HepG2 (cell line): ENCODE measurements around the gene TOPORS. TPM values are rescaled to one million over a fixed set of nuclear protein-coding genes. Genes with fewer than 3 reads are reported as not detected.

Experiments used
- GTF2F1 ChIP-seq: fragments of 150-350 bp; IDR thresholded peaks from 2 replicates; pipeline ENCODE4 v1.6.1; 2014; ENCODE audit warnings: low read length
- HDAC2 ChIP-seq: sonication (generic); formaldehyde crosslinking; IDR thresholded peaks from 2 replicates; pipeline ENCODE4 v1.4.0; 2020; ENCODE audit warnings: missing genetic modification reagents
- HNF4A ChIP-seq: sonication (generic); formaldehyde crosslinking; IDR thresholded peaks from 2 replicates; pipeline ENCODE4 v1.4.0; 2020; ENCODE audit warnings: missing genetic modification reagents
- IKZF4 ChIP-seq: sonication (generic); formaldehyde crosslinking; IDR thresholded peaks from 2 replicates; pipeline ENCODE4 v1.5.1; 2020; ENCODE audit warnings: borderline replicate concordance, mild to moderate bottlenecking, low read depth, missing genetic modification reagents; ENCODE audit errors: not compliant biosample characterization
- KAT8 ChIP-seq: IDR thresholded peaks from 2 replicates; pipeline ENCODE4 v1.6.1; 2016; ENCODE audit warnings: missing genetic modification reagents, missing compliant biosample characterization
- POLR2AphosphoS2 ChIP-seq: IDR thresholded peaks from 2 replicates; pipeline ENCODE4 v1.6.1; 2011; ENCODE audit warnings: low read depth, low read length, improper control_type of control experiment
- POLR2G ChIP-seq: fragments of 200-400 bp; formaldehyde crosslinking; IDR thresholded peaks from 2 replicates; pipeline ENCODE4 v1.6.1; 2018; ENCODE audit warnings: mild to moderate bottlenecking, low read depth, low read length, moderate library complexity
- TBX2 ChIP-seq: sonication (generic); formaldehyde crosslinking; IDR thresholded peaks from 2 replicates; pipeline ENCODE4 v1.5.0; 2020; ENCODE audit warnings: missing genetic modification reagents, mild to moderate bottlenecking, borderline replicate concordance
- ZNF251 ChIP-seq: sonication (generic); formaldehyde crosslinking; IDR thresholded peaks from 2 replicates; pipeline ENCODE4 v1.9.0; 2021; ENCODE audit warnings: mild to moderate bottlenecking, missing genetic modification reagents
- ZNF326 ChIP-seq: sonication (generic); formaldehyde crosslinking; IDR thresholded peaks from 2 replicates; pipeline ENCODE4 v1.4.0; 2020; ENCODE audit warnings: missing genetic modification reagents, borderline replicate concordance
- ZNF33A ChIP-seq: sonication (generic); formaldehyde crosslinking; IDR thresholded peaks from 2 replicates; pipeline ENCODE4 v1.5.1; 2020; ENCODE audit warnings: missing genetic modification reagents, mild to moderate bottlenecking, moderate library complexity, borderline replicate concordance
- ZNF441 ChIP-seq: sonication (generic); formaldehyde crosslinking; IDR thresholded peaks from 2 replicates; pipeline ENCODE4 v1.7.0; 2021; ENCODE audit warnings: missing genetic modification reagents, borderline replicate concordance
- polyA plus RNA-seq, 8 experiments: library from polyadenylated mRNA; depleted of rRNA in 3 of 8; stranded (reverse) in 7 of 8; unstranded in 1 of 8; fragments of >200 nt; fragmentation: Illumina TruSeq in 4 of 8; extraction: Trizol in 4 of 8; gene quantifications; 2 replicates each; pipeline versions ENCODE4 v1.2.1 to v1.2.3, GENCODE V29; 2011 to 2016; ENCODE audit warnings: low read depth in 4 of 8, missing spikeins in 1 of 8, mixed read lengths in 1 of 8; ENCODE audit not compliant: insufficient read depth in 1 of 8
- total RNA-seq, 5 experiments: library from RNA; depleted of rRNA; stranded (reverse); fragments of >200 nt; fragmentation: Illumina TruSeq; extraction: Trizol; gene quantifications; 2 replicates each; pipeline ENCODE4 v1.2.3, GENCODE V29; 2016; ENCODE audit warnings: low read depth in 1 of 5
- TF ChIP-seq, protein P1 (sequence below): sonication (generic); formaldehyde crosslinking; IDR thresholded peaks from one replicate; pipeline ENCODE4 v1.5.1; 2020; ENCODE audit warnings: mild to moderate bottlenecking, missing genetic modification reagents; ENCODE audit errors: not compliant biosample characterization
- TF ChIP-seq, protein P2 (sequence below): sonication (generic); formaldehyde crosslinking; IDR thresholded peaks from 2 replicates; pipeline ENCODE4 v1.4.0; 2020; ENCODE audit warnings: mild to moderate bottlenecking, missing genetic modification reagents
- TF ChIP-seq, protein P3 (sequence below): sonication (generic); formaldehyde crosslinking; IDR thresholded peaks from 2 replicates; pipeline ENCODE4 v1.5.0; 2020; ENCODE audit warnings: missing genetic modification reagents, mild to moderate bottlenecking, borderline replicate concordance
- TF ChIP-seq, protein P4 (sequence below): sonication (generic); formaldehyde crosslinking; conservative IDR thresholded peaks from 2 replicates; pipeline ENCODE4 v1.8.0; 2022; ENCODE audit warnings: missing genetic modification reagents

TOPORS gene
- total and polyA plus RNA-seq, 2 of the 13 experiments (the other 11 are each of a cell fraction or from before 2014, with no cell fraction given): 6.8 to 19.6 TPM

DNA sequence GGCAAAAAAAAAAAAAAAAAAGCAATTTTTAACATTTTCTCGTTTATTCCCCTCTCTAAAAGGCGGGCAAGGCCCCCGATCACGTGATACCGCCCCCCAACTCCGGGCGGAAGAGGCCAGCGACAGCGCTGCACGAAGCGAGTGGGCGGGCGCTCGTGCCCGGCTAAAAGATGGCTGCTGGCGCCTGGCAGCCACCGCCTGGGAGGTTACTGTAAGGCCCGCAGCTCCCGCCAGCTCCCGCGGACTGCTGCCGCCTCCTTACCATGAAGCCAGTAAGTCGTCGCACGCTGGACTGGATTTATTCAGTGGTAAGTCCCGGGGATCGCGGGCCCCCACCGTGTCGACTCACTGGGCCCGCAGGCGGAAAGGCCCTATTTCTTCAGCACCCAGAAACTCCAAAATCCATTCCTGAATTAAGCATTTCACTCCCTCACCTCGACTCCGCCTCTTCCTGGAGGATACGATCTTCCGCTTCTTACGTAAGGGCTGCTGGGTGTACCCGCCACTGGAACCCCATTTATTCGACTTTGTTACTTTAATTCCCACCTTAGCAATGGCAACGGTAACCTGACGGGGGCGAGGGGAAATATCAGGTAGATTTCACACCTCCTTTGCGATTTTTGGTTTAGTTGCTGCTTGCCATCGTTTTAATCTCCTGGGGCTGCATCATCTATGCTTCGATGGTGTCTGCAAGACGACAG, at the start of gene TOPORS, which contains the start of gene SMIM27 (continued):
- TF ChIP-seq, protein P1, sequence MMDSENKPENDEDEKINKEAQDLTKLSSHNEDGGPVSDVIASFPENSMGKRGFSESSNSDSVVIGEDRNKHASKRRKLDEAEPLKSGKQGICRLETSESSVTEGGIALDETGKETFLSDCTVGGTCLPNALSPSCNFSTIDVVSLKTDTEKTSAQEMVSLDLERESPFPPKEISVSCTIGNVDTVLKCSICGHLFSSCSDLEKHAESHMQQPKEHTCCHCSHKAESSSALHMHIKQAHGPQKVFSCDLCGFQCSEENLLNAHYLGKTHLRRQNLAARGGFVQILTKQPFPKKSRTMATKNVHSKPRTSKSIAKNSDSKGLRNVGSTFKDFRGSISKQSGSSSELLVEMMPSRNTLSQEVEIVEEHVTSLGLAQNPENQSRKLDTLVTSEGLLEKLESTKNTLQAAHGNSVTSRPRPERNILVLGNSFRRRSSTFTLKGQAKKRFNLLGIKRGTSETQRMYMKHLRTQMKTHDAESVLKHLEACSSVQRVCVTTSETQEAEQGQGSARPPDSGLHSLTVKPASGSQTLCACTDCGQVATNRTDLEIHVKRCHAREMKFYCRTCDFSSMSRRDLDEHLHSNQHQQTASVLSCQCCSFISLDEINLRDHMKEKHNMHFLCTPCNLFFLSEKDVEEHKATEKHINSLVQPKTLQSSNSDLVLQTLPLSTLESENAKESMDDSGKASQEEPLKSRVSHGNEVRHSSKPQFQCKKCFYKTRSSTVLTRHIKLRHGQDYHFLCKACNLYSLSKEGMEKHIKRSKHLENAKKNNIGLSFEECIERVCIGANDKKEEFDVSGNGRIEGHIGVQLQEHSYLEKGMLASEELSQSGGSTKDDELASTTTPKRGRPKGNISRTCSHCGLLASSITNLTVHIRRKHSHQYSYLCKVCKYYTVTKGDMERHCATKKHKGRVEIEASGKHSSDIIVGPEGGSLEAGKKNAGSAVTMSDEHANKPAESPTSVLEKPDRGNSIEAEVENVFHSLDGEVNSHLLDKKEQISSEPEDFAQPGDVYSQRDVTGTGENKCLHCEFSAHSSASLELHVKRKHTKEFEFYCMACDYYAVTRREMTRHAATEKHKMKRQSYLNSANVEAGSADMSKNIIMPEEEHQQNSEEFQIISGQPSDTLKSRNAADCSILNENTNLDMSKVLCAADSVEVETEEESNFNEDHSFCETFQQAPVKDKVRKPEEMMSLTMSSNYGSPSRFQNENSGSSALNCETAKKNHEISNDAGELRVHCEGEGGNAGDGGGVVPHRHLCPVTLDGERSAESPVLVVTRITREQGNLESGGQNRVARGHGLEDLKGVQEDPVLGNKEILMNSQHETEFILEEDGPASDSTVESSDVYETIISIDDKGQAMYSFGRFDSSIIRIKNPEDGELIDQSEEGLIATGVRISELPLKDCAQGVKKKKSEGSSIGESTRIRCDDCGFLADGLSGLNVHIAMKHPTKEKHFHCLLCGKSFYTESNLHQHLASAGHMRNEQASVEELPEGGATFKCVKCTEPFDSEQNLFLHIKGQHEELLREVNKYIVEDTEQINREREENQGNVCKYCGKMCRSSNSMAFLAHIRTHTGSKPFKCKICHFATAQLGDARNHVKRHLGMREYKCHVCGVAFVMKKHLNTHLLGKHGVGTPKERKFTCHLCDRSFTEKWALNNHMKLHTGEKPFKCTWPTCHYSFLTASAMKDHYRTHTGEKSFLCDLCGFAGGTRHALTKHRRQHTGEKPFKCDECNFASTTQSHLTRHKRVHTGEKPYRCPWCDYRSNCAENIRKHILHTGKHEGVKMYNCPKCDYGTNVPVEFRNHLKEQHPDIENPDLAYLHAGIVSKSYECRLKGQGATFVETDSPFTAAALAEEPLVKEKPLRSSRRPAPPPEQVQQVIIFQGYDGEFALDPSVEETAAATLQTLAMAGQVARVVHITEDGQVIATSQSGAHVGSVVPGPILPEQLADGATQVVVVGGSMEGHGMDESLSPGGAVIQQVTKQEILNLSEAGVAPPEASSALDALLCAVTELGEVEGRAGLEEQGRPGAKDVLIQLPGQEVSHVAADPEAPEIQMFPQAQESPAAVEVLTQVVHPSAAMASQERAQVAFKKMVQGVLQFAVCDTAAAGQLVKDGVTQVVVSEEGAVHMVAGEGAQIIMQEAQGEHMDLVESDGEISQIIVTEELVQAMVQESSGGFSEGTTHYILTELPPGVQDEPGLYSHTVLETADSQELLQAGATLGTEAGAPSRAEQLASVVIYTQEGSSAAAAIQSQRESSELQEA: no peak
- TF ChIP-seq ZNF251 (no peak), ZNF326 (CRISPR knock-in tag) (no peak), IKZF4 (peak; percentile 25), ZNF441 (CRISPR knock-in tag) (peak; percentile 69; the same call in 1 of the 2 replicates), ZNF33A (CRISPR knock-in tag) (no peak), HDAC2 (CRISPR knock-in tag) (peak; percentile 12; the same call in 1 of the 2 replicates), POLR2AphosphoS2 (no peak), HNF4A (CRISPR knock-in tag) (no peak; the same call in 1 of the 2 replicates), GTF2F1 (no peak), POLR2G (peak; percentile 90), TBX2 (CRISPR knock-in tag) (0 out of 2 replicates have a peak, but pooled peaks have one; percentile 66), KAT8 (CRISPR knock-in tag) (peak; percentile 91)
- TF ChIP-seq, protein P2, sequence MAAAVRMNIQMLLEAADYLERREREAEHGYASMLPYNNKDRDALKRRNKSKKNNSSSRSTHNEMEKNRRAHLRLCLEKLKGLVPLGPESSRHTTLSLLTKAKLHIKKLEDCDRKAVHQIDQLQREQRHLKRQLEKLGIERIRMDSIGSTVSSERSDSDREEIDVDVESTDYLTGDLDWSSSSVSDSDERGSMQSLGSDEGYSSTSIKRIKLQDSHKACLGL: no peak; the same call in 1 of the 2 replicates
- TF ChIP-seq, protein P3, sequence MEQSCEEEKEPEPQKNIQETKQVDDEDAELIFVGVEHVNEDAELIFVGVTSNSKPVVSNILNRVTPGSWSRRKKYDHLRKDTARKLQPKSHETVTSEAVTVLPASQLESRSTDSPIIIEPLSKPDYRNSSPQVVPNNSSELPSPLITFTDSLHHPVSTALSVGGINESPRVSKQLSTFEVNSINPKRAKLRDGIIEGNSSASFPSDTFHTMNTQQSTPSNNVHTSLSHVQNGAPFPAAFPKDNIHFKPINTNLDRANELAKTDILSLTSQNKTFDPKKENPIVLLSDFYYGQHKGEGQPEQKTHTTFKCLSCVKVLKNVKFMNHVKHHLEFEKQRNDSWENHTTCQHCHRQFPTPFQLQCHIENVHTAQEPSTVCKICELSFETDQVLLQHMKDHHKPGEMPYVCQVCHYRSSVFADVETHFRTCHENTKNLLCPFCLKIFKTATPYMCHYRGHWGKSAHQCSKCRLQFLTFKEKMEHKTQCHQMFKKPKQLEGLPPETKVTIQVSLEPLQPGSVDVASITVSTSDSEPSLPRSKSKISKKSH (CRISPR knock-in tag): peak; percentile 75; the same call in 1 of the 2 replicates
- TF ChIP-seq, protein P4, sequence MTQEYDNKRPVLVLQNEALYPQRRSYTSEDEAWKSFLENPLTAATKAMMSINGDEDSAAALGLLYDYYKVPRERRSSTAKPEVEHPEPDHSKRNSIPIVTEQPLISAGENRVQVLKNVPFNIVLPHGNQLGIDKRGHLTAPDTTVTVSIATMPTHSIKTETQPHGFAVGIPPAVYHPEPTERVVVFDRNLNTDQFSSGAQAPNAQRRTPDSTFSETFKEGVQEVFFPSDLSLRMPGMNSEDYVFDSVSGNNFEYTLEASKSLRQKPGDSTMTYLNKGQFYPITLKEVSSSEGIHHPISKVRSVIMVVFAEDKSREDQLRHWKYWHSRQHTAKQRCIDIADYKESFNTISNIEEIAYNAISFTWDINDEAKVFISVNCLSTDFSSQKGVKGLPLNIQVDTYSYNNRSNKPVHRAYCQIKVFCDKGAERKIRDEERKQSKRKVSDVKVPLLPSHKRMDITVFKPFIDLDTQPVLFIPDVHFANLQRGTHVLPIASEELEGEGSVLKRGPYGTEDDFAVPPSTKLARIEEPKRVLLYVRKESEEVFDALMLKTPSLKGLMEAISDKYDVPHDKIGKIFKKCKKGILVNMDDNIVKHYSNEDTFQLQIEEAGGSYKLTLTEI: no peak
